ENCODE data around the gene DCXR.

GRCh38 chr17:82064433-82065192 is 27.1 kb upstream of the DCXR start:
- TF ChIP-seq CTCF (IDR thresholded peaks at IDR 0.05; ENCODE audit: borderline replicate concordance, extremely low read depth, low read length, poor library complexity, severe bottlenecking), result no peak
- TF ChIP-seq EZH2 (IDR thresholded peaks at IDR 0.05; ENCODE audit: borderline replicate concordance, low read depth, low read length, severe bottlenecking), result no peak
